K562 (cell line): ENCODE results near the gene GJC2. TPM values are rescaled to one million over a fixed set of nuclear protein-coding genes. Genes with fewer than 3 reads are reported as not detected.

Source experiments
- ATAC-seq: fragments of 200-7000 bp; cut with Tn5 transposase; 3 replicates; pipeline ENCODE4 v1.9.1; 2020; ENCODE audit warnings: moderate library complexity
- BruUV-seq: library from RNA; stranded (reverse); fragments of 400-500 nt; replicated peaks from 2 replicates; lab custom pipeline; 2021; lab: Mats Ljungman, UMichigan
- CTCF ChIA-PET: fragments of 300-600 bp; formaldehyde crosslinking; extraction: SDS; loops from one replicate; lab custom pipeline; 2021; ENCODE audit warnings: low intra/inter-chr PET ratio; lab: Yijun Ruan, JAX
- POLR2A ChIA-PET: fragments of 300-600, 350-650 bp; sonication (Branson Sonifier 250); formaldehyde crosslinking; extraction: SDS; loops from one replicate; lab custom pipeline; 2021; ENCODE audit warnings: antibody characterized with exemption, inconsistent platforms; lab: Yijun Ruan, JAX
- DNase-seq, 4 experiments: peaks; one replicate each; pipeline versions ENCODE4 v3.0.0 to v3.0.0-alpha.2; 2011 to 2018; ENCODE audit warnings: low spot score in 3 of 4, mixed read lengths in 3 of 4; ENCODE audit errors: extremely low read depth in 1 of 4
- FAIRE-seq: peaks from 2 replicates; lab custom pipeline; 2011; peaks lifted over from hg19 to GRCh38; lab: Jason Lieb, UNC
- H2AFZ ChIP-seq: 2 replicates; pipeline ENCODE4 v1.6.0; 2011; ENCODE audit warnings: low read depth, low read length, control low read depth, inconsistent platforms
- H3K27ac ChIP-seq: fragments of 200-600 bp; 3 replicates; pipeline ENCODE4 v1.8.0; 2011; ENCODE audit warnings: low read depth, mild to moderate bottlenecking, control low read depth, inconsistent platforms, low read length, moderate library complexity, mixed read lengths; ENCODE audit errors: extremely low read depth
- H3K27me3 ChIP-seq, 2 experiments: fragments of 300-600 bp in 1 of 2; 2 replicates in 1 of 2; 3 replicates in 1 of 2; pipeline versions ENCODE4 v1.6.0 to v1.8.0; 2011; ENCODE audit warnings: inconsistent platforms in 2 of 2, low read length in 2 of 2, mild to moderate bottlenecking in 1 of 2, mixed read lengths in 1 of 2, moderate library complexity in 1 of 2; ENCODE audit not compliant: control insufficient read depth in 2 of 2, insufficient read depth in 2 of 2
- H3K36me3 ChIP-seq: fragments of 300-600 bp; 3 replicates; pipeline ENCODE4 v1.8.0; 2011; ENCODE audit warnings: mild to moderate bottlenecking, low read length, inconsistent platforms; ENCODE audit not compliant: control insufficient read depth, insufficient read depth
- H3K4me1 ChIP-seq, 2 experiments: fragments of 200-600 bp in 1 of 2; replicated peaks in 1 of 2; 2 replicates in 1 of 2; 3 replicates in 1 of 2; pipeline versions ENCODE4 v1.5.1 to v1.8.0; 2011; ENCODE audit warnings: inconsistent platforms in 2 of 2, low read length in 2 of 2, mild to moderate bottlenecking in 1 of 2, mixed read lengths in 1 of 2, moderate library complexity in 1 of 2; ENCODE audit not compliant: control insufficient read depth in 2 of 2, insufficient read depth in 2 of 2
- H3K4me2 ChIP-seq: 2 replicates; pipeline ENCODE4 v1.6.1; 2011; ENCODE audit warnings: low read length, control low read depth, inconsistent platforms, mixed read lengths; ENCODE audit not compliant: insufficient read depth
- H3K4me3 ChIP-seq: fragments of 200-600 bp; sonication (generic), shearing (Covaris generic); 2 replicates; pipeline ENCODE4 v1.5.1; 2016; ENCODE audit warnings: control low read depth, inconsistent platforms
- H3K79me2 ChIP-seq: fragments of 200-600 bp; 3 replicates; pipeline ENCODE4 v1.8.0; 2011; ENCODE audit warnings: low read length, inconsistent platforms; ENCODE audit not compliant: control insufficient read depth, insufficient read depth
- H3K9ac ChIP-seq, 2 experiments: 2 replicates each; pipeline versions ENCODE4 v1.6.0 to v1.6.1; 2011; ENCODE audit warnings: low read depth in 2 of 2, low read length in 2 of 2, control low read depth in 1 of 2, inconsistent platforms in 1 of 2, mild to moderate bottlenecking in 1 of 2, mixed read lengths in 1 of 2; ENCODE audit not compliant: insufficient read depth in 1 of 2
- H3K9me1 ChIP-seq: one replicate; pipeline ENCODE4 v1.6.0; 2011; ENCODE audit warnings: inconsistent platforms, mild to moderate bottlenecking, low read length, moderate library complexity; ENCODE audit not compliant: control insufficient read depth, insufficient read depth
- H3K9me3 ChIP-seq: replicated peaks from 2 replicates; pipeline ENCODE4 v1.5.1; 2011; ENCODE audit warnings: low read depth, low read length, inconsistent platforms; ENCODE audit not compliant: control insufficient read depth, insufficient read depth
- H4K20me1 ChIP-seq: replicated peaks from 2 replicates; pipeline ENCODE4 v1.6.1; 2011; ENCODE audit warnings: low read length, inconsistent platforms, mixed read lengths; ENCODE audit not compliant: control insufficient read depth, insufficient read depth
- KLF6 ChIP-seq: fragments of 250-450 bp; sonication (Bioruptor Pico); IDR thresholded peaks from 2 replicates; pipeline ENCODE4 v1.4.0; 2020; ENCODE audit warnings: mild to moderate bottlenecking, moderate library complexity, borderline replicate concordance
- NFRKB ChIP-seq: fragments of 450-650 bp; IDR thresholded peaks from 2 replicates; pipeline ENCODE4 v1.6.1; 2016; ENCODE audit warnings: low read depth
- NONO ChIP-seq, 2 experiments: fragments of 200-400 bp in 1 of 2; fragments of 450-650 bp in 1 of 2; formaldehyde crosslinking in 1 of 2; IDR thresholded peaks; 2 replicates each; pipeline ENCODE4 v1.6.1; 2017; ENCODE audit warnings: low read depth in 2 of 2, mild to moderate bottlenecking in 2 of 2, moderate library complexity in 2 of 2, low read length in 1 of 2
- POLR2G ChIP-seq: fragments of 200-400 bp; formaldehyde crosslinking; IDR thresholded peaks from 2 replicates; pipeline ENCODE4 v1.6.1; 2017; ENCODE audit warnings: low read depth, mild to moderate bottlenecking, antibody characterized with exemption, low read length, moderate library complexity
- ZFP30 ChIP-seq: fragments of 250-450 bp; sonication (Bioruptor Pico); IDR thresholded peaks from 2 replicates; pipeline ENCODE4 v1.8.0; 2022; ENCODE audit warnings: moderate library complexity, mild to moderate bottlenecking, inconsistent platforms, borderline replicate concordance
- ZKSCAN3 ChIP-seq: fragments of 250-450 bp; sonication (Bioruptor Pico); IDR thresholded peaks from 2 replicates; pipeline ENCODE4 v1.4.0; 2020
- WGBS: fragments of 100-300 bp; shearing (Covaris generic); methylation state at CpG from one replicate; pipeline ENCODE4 v1.1.6; 2016; ENCODE audit warnings: low coverage, mixed read lengths; ENCODE audit not compliant: insufficient coverage; ENCODE audit errors: missing lambda C conversion rate; 5-methylcytosine and 5-hydroxymethylcytosine counted together
- in situ Hi-C: fragments of 300-500 bp; cut with MboI; formaldehyde crosslinking; loops from 4 replicates; pipeline ENCODE4 v1.15.0; 2018; ENCODE audit warnings: inconsistent platforms, mixed read lengths
- intact Hi-C: fragments of 100-400 bp; cut with micrococcal nuclease; formaldehyde crosslinking; loops from 2 replicates; pipeline ENCODE4 v1.14.2; 2022
- polyA plus RNA-seq, 8 experiments: library from polyadenylated mRNA; depleted of rRNA in 4 of 8; stranded (reverse) in 5 of 8; unstranded in 3 of 8; fragments of >200 nt; fragmentation: Nextera tagmentation in 2 of 8; fragmentation: Illumina TruSeq in 1 of 8; extraction: Ambion mirVana in 2 of 8; extraction: Trizol in 1 of 8; gene quantifications; 2 replicates each; pipeline versions ENCODE4 v1.2.1 to v1.2.3, GENCODE V29; 2011 to 2014; ENCODE audit warnings: inconsistent platforms in 1 of 8, missing spikeins in 1 of 8
- total RNA-seq, 7 experiments: library from RNA; depleted of rRNA in 6 of 7; stranded (reverse); fragments of >200 nt in 6 of 7; fragmentation: Illumina TruSeq in 2 of 7; extraction: Trizol in 2 of 7; gene quantifications; 2 replicates each; pipeline versions ENCODE4 v1.2.1 to v1.2.3, GENCODE V29; 2011 to 2021; ENCODE audit warnings: low replicate concordance in 1 of 7
- TF ChIP-seq, protein P1 (sequence below): sonication (generic); formaldehyde crosslinking; IDR thresholded peaks from 2 replicates; pipeline ENCODE4 v1.8.1; 2023; ENCODE audit warnings: mild to moderate bottlenecking, missing genetic modification reagents
- TF ChIP-seq, protein P2 (sequence below): sonication (generic); formaldehyde crosslinking; IDR thresholded peaks from 2 replicates; pipeline ENCODE4 v1.5.0; 2020; ENCODE audit warnings: missing genetic modification reagents
- TF ChIP-seq, protein P3 (sequence below): sonication (generic); formaldehyde crosslinking; IDR thresholded peaks from 2 replicates; pipeline ENCODE4 v1.4.0; 2020; ENCODE audit warnings: mild to moderate bottlenecking, missing genetic modification reagents

GJC2 gene
- total and polyA plus RNA-seq, 9 of the 15 experiments (the other 6 are each of a cell fraction or from before 2014, with no cell fraction given) = 0.03 to 0.62 (median 0.11) TPM; not detected in 2

DNA sequence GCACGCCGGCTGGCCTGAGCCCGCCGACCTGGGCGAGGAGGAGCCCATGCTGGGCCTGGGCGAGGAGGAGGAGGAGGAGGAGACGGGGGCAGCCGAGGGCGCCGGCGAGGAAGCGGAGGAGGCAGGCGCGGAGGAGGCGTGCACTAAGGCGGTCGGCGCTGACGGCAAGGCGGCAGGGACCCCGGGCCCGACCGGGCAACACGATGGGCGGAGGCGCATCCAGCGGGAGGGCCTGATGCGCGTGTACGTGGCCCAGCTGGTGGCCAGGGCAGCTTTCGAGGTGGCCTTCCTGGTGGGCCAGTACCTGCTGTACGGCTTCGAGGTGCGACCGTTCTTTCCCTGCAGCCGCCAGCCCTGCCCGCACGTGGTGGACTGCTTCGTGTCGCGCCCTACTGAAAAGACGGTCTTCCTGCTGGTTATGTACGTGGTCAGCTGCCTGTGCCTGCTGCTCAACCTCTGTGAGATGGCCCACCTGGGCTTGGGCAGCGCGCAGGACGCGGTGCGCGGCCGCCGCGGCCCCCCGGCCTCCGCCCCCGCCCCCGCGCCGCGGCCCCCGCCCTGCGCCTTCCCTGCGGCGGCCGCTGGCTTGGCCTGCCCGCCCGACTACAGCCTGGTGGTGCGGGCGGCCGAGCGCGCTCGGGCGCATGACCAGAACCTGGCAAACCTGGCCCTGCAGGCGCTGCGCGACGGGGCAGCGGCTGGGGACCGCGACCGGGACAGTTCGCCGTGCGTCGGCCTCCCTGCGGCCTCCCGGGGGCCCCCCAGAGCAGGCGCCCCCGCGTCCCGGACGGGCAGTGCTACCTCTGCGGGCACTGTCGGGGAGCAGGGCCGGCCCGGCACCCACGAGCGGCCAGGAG, 8.6 kb downstream of the GJC2 start (continued):
- TF ChIP-seq ZKSCAN3 (CRISPR knock-in tag) = no peak
- TF ChIP-seq, protein P1, sequence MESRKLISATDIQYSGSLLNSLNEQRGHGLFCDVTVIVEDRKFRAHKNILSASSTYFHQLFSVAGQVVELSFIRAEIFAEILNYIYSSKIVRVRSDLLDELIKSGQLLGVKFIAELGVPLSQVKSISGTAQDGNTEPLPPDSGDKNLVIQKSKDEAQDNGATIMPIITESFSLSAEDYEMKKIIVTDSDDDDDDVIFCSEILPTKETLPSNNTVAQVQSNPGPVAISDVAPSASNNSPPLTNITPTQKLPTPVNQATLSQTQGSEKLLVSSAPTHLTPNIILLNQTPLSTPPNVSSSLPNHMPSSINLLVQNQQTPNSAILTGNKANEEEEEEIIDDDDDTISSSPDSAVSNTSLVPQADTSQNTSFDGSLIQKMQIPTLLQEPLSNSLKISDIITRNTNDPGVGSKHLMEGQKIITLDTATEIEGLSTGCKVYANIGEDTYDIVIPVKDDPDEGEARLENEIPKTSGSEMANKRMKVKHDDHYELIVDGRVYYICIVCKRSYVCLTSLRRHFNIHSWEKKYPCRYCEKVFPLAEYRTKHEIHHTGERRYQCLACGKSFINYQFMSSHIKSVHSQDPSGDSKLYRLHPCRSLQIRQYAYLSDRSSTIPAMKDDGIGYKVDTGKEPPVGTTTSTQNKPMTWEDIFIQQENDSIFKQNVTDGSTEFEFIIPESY = 0 out of 2 replicates have a peak, but pooled peaks have one; percentile 39
- peak; percentile 25; the same call in 1 of the 2 replicates for TF ChIP-seq POLR2G
- TF ChIP-seq KLF6 (CRISPR knock-in tag) = no peak
- TF ChIP-seq NFRKB = no peak

DNA sequence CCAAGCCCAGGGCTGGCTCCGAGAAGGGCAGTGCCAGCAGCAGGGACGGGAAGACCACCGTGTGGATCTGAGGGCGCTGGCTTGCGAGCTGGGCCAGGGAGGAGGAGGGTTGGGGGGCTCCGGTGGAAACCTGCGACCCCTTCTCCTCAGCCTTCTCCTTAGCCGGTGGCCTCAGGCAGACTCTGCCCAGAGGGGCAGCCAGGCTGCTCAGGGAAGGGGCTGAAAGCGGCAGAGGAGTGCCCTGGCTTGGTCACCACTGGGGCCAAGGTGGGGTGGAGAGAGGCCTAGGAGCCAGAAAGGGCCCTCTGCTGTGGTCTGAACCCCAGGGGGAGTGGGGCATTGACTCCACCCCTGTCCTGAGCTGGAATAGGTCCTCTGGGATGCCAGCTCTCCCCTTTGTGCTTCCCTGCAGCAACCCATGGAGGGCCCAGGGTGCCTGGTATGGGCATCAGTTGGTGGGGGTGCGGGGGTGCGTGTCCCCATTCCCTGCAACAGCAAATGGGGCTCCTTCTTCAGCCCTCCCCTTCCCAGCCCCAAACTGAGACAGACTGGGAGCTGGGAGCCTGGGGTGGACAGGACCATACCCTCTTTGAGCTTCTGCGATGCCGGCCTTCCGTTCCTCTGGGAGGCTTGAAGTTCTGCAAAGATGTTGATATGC, 9.4 kb downstream of the GJC2 start:
- Histone ChIP-seq H3K4me3 (no peak overlapping the region), H3K4me1 (peaks cover 0 to 63% of the 10 kb centered on the region in 2 experiments; a peak in 3 of 5 replicates), H3K9me1 (peaks cover 8% of the 10 kb centered on the region), H3K4me2 (no peak overlapping the region), H3K9ac (no peak overlapping the region), H4K20me1 (peaks cover 3% of the 10 kb centered on the region; the same call in 1 of the 2 replicates), H2AFZ (no peak overlapping the region), H3K9me3 (no peaks in the 10 kb centered on the region), H3K36me3 (no peaks in the 10 kb centered on the region), H3K27me3 (no peaks in the 10 kb centered on the region), H3K27ac (no peak overlapping the region), H3K79me2 (no peaks in the 10 kb centered on the region)
- WGBS = 56% methylated on average over 11 of the region's 14 CpGs
- CTCF ChIA-PET = no interaction called here
- intact Hi-C loops = no loop called here
- POLR2A ChIA-PET = interaction anchor here (0.6 to 1.7 kb wide), 5 partner anchors 10 to 333 kb away, joined by 3 to 8 read pairs (median 4); no protein-coding TSS in a partner anchor
- no peak for DNase-seq
- in situ Hi-C loops = no loop called here
- no peak for ATAC-seq
- FAIRE-seq = no peak
- no TSS peak for BruUV-seq
- TF ChIP-seq POLR2G (0 out of 2 replicates have a peak, but pooled peaks have one; percentile 8), NONO (IDR thresholded peaks at IDR 0.05; ENCODE audit: low read depth in 2 of 2, low read length in 1 of 2) (no peak), ZFP30 (CRISPR knock-in tag) (no peak)
- TF ChIP-seq, protein P2, sequence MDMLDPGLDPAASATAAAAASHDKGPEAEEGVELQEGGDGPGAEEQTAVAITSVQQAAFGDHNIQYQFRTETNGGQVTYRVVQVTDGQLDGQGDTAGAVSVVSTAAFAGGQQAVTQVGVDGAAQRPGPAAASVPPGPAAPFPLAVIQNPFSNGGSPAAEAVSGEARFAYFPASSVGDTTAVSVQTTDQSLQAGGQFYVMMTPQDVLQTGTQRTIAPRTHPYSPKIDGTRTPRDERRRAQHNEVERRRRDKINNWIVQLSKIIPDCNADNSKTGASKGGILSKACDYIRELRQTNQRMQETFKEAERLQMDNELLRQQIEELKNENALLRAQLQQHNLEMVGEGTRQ (CRISPR knock-in tag) = 0 out of 2 replicates have a peak, but pooled peaks have one; percentile 4
- TF ChIP-seq, protein P3, sequence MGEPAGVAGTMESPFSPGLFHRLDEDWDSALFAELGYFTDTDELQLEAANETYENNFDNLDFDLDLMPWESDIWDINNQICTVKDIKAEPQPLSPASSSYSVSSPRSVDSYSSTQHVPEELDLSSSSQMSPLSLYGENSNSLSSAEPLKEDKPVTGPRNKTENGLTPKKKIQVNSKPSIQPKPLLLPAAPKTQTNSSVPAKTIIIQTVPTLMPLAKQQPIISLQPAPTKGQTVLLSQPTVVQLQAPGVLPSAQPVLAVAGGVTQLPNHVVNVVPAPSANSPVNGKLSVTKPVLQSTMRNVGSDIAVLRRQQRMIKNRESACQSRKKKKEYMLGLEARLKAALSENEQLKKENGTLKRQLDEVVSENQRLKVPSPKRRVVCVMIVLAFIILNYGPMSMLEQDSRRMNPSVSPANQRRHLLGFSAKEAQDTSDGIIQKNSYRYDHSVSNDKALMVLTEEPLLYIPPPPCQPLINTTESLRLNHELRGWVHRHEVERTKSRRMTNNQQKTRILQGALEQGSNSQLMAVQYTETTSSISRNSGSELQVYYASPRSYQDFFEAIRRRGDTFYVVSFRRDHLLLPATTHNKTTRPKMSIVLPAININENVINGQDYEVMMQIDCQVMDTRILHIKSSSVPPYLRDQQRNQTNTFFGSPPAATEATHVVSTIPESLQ (CRISPR knock-in tag) = no peak
